Testis (tissue), 3 donors: Measurements from ENCODE around the gene SKAP2. TPM values are rescaled to one million over a fixed set of nuclear protein-coding genes. Genes with fewer than 3 reads are reported as not detected.

ENCODE experiments used
- DNase-seq: peaks from one replicate; pipeline ENCODE4 v3.0.0-alpha.2; 2019
- H3K27ac ChIP-seq, 2 donors: fragments of 200-600 bp; sonication (generic); one replicate each; pipeline ENCODE4 v1.5.1; 2019
- H3K27me3 ChIP-seq: fragments of 200-600 bp; sonication (generic); one replicate; pipeline ENCODE4 v1.5.1; 2019
- H3K36me3 ChIP-seq: fragments of 200-600 bp; sonication (generic); one replicate; pipeline ENCODE4 v1.5.1; 2017; ENCODE audit warnings: low read depth; ENCODE audit errors: missing control alignments
- H3K4me1 ChIP-seq: fragments of 200-600 bp; sonication (generic); one replicate; pipeline ENCODE4 v1.5.1; 2019
- H3K4me3 ChIP-seq, 2 donors: fragments of 200-600 bp; sonication (generic); one replicate each; pipeline ENCODE4 v1.5.1; 2017 to 2019
- H3K9me3 ChIP-seq: fragments of 200-600 bp; sonication (generic); one replicate; pipeline ENCODE4 v1.5.1; 2017
- CTCF ChIP-seq, 3 experiments: fragments of 450-650 bp in 2 of 3; fragments of 200-600 bp in 1 of 3; sonication (generic) in 1 of 3; IDR thresholded peaks; one replicate each; pipeline ENCODE4 v1.5.1; 2016 to 2019; ENCODE audit warnings: antibody characterized with exemption in 3 of 3, mild to moderate bottlenecking in 2 of 3, moderate library complexity in 1 of 3
- POLR2A ChIP-seq: fragments of 450-650 bp; IDR thresholded peaks from one replicate; pipeline ENCODE4 v1.6.1; 2017; ENCODE audit warnings: antibody characterized with exemption, mild to moderate bottlenecking, moderate library complexity
- WGBS, 2 donors: methylation state at CpG; one replicate each; pipeline ENCODE4 v1.1.5; 2018; 5-methylcytosine and 5-hydroxymethylcytosine counted together
- intact Hi-C: fragments of 100-400 bp; cut with DNase I; formaldehyde crosslinking; loops from one replicate; pipeline ENCODE4 v1.15.1; 2023; ENCODE audit warnings: low total_unique reads
- polyA plus RNA-seq: library from polyadenylated mRNA; stranded (reverse); fragments of 350-450 nt; fragmentation: Illumina TruSeq; extraction: RNeasy Lipid Tissue Mini Kit (QIAGEN cat#74804); gene quantifications from one replicate; pipeline ENCODE4 v1.2.3, GENCODE V29; 2014; ENCODE audit warnings: low read depth, low replicate concordance; ENCODE audit not compliant: insufficient read depth
- total RNA-seq, 2 donors: library from RNA; depleted of rRNA; stranded (reverse); fragments of >200 nt; gene quantifications; one replicate each; pipeline ENCODE4 v1.2.3, GENCODE V29; 2016

Gene SKAP2
- total and polyA plus RNA-seq, 3 donors from 2014 or later: 33.1 to 43.6 (median 33.9) TPM

- Histone ChIP-seq H3K27me3 (no peaks in the 10 kb centered on the region), H3K9me3 (no peaks in the 10 kb centered on the region), H3K4me3 (no peak overlapping the region), H3K36me3 (no peaks in the 10 kb centered on the region), H3K27ac (no peak overlapping the region), H3K4me1 (no peaks in the 10 kb centered on the region)
- 79 to 93% methylated on average over 1 of the region's 1 CpG for WGBS, 2 donors
- intact Hi-C loops: no loop called here
- TF ChIP-seq CTCF (IDR thresholded peaks at IDR 0.05) (no peak), POLR2A (no peak)
- no peak for DNase-seq
Measured at GRCh38 chr7:26704036-26704435, 160.4 kb downstream of the SKAP2 start.

DNA sequence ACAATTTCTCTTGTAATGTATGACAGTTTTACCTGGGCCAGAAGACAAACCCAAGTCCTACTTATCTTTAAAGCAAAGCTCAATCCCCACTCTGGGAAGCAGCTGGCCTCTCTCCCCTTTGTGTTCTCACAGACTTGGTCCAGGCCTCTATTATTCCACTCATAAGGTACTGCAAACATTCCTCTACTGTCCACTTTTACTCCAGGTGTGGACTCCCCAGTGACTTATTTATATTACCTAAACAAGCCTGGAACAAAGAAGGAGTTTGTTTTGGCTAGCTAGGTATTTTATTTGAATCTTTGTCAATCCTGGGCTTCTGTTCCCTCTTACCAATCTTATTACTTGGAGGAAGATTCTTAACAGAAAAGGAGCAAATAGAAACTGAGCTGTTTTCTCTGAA lies 163.5 kb downstream of the SKAP2 start:
- H3K4me1 ChIP-seq: no peaks in the 10 kb centered on the region
- no peaks in the 10 kb centered on the region for H3K27me3 ChIP-seq
- H3K9me3 ChIP-seq: no peaks in the 10 kb centered on the region
- no peak for TF ChIP-seq CTCF (IDR thresholded peaks at IDR 0.05)
- TF ChIP-seq POLR2A: no peak
- H3K27ac ChIP-seq: no peak overlapping the region
- DNase-seq: no peak
- H3K36me3 ChIP-seq: no peaks in the 10 kb centered on the region
- intact Hi-C loops: no loop called here
- no peak overlapping the region for H3K4me3 ChIP-seq

- intact Hi-C loops: no loop called here
- Histone ChIP-seq H3K36me3 (no peaks in the 10 kb centered on the region), H3K27me3 (no peaks in the 10 kb centered on the region), H3K4me1 (no peaks in the 10 kb centered on the region), H3K4me3 (no peak overlapping the region), H3K27ac (no peak overlapping the region), H3K9me3 (no peaks in the 10 kb centered on the region)
- no peak for DNase-seq
- no peak for TF ChIP-seq CTCF (IDR thresholded peaks at IDR 0.05)
- no peak for TF ChIP-seq POLR2A
- WGBS, 2 donors: 93 to 96% methylated on average over 5 of the region's 5 CpGs
Measured at GRCh38 chr7:26700386-26700785, 164.0 kb downstream of the SKAP2 start.

- Histone ChIP-seq H3K36me3 (no peaks in the 10 kb centered on the region), H3K9me3 (no peaks in the 10 kb centered on the region), H3K27me3 (no peaks in the 10 kb centered on the region), H3K27ac (no peak overlapping the region), H3K4me1 (no peaks in the 10 kb centered on the region), H3K4me3 (no peak overlapping the region)
- 93 to 97% methylated on average over 1 of the region's 1 CpG for WGBS, 2 donors
- intact Hi-C loops: no loop called here
- no peak for DNase-seq
- TF ChIP-seq POLR2A: no peak
- TF ChIP-seq CTCF (IDR thresholded peaks at IDR 0.05): no peak
Measured at GRCh38 chr7:26699766-26700165, 164.6 kb downstream of the SKAP2 start.

GRCh38 chr7:26698806-26699205 lies 165.6 kb downstream of the SKAP2 start:
- DNase-seq: no peak
- Histone ChIP-seq H3K4me3 (no peak overlapping the region), H3K27ac (no peak overlapping the region), H3K9me3 (no peaks in the 10 kb centered on the region), H3K4me1 (no peaks in the 10 kb centered on the region), H3K27me3 (no peaks in the 10 kb centered on the region), H3K36me3 (no peaks in the 10 kb centered on the region)
- TF ChIP-seq CTCF (IDR thresholded peaks at IDR 0.05): no peak
- TF ChIP-seq POLR2A: no peak
- WGBS, 2 donors: 94% methylated on average over 3 of the region's 3 CpGs
- intact Hi-C loops: no loop called here
